RCC 7860 (cell line): ENCODE data around the gene CCN2.

ENCODE experiments used
- DNase-seq: peaks from one replicate; pipeline ENCODE4 v3.0.0-alpha.2; 2015; ENCODE audit warnings: low spot score
- FAIRE-seq: peaks from 2 replicates; lab custom pipeline; 2012; peaks lifted over from hg19 to GRCh38; lab: Jason Lieb, UNC

The CCN2 gene, protein sequence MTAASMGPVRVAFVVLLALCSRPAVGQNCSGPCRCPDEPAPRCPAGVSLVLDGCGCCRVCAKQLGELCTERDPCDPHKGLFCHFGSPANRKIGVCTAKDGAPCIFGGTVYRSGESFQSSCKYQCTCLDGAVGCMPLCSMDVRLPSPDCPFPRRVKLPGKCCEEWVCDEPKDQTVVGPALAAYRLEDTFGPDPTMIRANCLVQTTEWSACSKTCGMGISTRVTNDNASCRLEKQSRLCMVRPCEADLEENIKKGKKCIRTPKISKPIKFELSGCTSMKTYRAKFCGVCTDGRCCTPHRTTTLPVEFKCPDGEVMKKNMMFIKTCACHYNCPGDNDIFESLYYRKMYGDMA

DNA sequence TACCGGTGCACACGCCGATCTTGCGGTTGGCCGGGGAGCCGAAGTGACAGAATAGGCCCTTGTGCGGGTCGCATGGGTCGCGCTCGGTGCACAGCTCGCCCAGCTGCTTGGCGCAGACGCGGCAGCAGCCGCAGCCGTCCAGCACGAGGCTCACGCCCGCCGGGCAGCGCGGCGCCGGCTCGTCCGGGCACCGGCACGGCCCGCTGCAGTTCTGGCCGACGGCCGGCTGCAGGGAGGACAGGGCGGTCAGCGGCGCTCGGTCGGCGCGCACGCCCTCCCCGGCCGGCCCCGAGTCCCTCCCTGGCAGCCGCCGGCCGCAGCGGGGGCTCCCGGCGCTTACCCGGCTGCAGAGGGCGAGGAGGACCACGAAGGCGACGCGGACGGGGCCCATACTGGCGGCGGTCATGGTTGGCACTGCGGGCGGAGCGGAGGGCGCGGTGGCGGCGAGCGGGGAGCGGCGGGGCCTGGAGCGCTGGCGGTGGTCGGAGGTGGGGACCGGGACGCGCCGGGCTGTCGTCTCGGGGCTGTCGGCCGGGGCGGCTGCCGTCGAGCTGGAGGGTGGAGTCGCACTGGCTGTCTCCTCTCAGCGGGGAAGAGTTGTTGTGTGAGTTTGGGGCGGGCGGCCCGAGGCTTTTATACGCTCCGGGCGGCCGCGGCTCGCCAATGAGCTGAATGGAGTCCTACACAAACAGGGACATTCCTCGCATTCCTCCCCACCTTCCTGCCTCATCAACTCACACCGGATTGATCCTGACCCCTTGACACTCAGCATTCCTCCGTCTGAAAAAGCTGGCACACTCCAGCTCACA lies at the start of gene CCN2:
CCN2 (minus strand) TSS at position 606 of the 809 bp plus-strand sequence; CDS start at position 406, 200 bp downstream.
- FAIRE-seq (peak; percentile 86), DNase-seq (peak; percentile 95)

DNA sequence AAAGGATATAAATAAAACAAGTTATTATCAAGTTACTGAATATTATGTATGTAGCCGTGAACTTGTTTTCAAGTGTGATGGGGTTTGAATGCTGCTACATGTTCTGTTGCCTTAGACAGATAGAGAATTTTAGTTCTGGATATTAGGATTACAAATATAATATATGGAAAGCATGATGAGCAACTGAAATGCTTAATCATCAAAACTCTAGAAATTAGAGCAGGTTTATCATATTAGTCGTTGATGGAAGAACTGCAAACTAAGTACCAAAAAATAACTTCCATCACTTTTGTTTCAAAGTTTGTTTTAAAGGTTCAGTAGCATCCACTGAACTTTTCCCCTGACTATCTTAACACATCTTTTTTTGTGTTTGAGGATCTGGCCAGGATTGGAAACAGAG lies 49.1 kb upstream of the CCN2 start:
- no peak for DNase-seq
- no peak for FAIRE-seq

DNA sequence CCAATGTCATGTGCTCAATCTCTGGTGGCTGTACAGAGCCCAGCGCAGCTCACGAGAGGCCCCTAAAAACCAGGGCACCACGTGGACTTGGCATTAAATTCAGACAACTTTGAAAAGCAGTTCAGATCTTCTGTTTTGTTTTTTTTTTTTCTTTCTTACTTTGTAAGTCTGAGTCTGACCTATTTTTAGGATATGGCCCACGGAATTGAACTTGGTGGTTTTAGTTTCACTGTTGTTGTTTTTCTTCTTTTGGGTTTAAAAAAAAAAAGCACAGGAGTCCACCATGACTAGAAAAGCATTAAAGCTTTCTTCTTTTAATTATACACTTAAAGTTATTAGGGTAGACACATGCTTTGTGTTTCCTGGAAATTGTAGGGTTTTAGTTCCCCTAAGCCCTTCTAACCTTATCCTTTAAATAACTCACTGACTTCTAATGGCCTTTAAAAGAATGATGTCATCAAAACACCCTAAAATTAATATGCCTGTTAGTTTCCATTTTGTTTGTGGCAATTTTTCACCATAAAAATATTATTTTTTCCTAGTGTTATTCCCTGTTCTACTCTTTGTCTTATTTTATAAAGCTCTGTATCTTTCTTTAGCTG lies 48.5 kb upstream of the CCN2 start:
- no peak for FAIRE-seq
- DNase-seq, result no peak

DNA sequence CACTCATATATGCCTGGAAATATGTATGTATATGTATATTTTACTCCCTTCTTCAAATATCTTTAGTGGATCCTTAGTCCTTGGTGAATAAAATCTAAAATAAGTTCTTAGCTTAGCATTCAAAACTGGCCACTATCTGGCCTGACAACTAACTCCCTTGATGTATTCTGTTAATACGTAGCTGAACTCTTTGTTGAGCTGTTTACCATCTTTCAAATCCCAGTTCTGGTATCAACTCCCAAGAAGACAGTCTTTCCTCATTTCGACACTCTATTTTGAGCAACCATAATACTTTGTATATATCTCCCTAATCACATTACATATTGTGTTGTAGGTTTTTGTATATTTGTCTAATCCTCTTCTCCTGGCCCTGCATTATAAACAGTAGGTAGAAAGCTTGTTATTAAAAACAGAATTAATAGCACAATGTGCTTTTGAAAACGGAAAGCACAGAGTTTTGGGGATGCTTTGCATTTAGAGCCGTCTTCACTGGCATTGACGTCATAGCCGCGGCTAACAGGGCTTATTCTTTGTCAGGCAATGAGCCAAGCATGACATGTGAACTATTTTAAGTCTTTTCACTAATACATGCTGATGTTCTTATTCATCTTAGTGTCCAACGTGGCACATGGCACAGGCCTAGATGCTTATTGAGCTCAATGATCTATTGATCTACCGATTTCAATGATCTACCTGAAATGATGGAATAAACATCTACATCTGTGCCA lies 47.2 kb upstream of the CCN2 start:
- DNase-seq, result no peak
- FAIRE-seq, result no peak

DNA sequence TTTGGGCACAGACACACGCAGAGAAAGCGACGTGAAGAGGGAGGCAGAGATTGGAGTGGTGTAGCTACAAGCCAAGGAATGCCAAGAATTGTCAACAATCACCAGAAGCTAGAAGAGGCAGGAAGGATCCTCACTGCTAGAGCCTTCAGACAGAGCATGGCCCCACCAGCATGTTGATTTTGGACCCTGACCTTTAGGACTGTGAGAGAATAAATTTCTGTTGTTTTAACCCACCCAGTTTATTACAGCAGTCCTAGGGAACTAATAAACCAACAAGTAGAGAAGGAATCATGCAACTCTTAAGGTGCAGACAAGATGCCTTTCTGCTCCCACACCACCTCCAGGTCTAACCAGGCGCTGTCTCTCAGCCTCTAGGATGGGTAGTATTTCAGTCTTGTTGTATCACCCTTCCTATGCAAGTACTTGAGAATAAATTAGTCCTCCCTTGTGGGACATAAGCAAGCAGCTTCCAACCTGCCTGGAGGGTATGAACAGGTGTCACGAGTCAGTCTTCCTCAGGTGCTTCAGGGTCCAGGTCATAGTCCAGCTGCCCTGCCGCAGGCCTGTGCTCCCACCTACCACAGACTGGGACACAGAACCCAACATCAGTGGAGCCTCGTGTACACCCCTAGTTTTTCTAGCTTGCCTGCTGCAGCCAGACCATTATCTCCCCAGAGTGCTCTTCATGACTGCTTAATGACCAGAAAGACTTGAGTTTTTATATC lies 46.4 kb upstream of the CCN2 start:
- DNase-seq, result no peak
- FAIRE-seq, result no peak

DNA sequence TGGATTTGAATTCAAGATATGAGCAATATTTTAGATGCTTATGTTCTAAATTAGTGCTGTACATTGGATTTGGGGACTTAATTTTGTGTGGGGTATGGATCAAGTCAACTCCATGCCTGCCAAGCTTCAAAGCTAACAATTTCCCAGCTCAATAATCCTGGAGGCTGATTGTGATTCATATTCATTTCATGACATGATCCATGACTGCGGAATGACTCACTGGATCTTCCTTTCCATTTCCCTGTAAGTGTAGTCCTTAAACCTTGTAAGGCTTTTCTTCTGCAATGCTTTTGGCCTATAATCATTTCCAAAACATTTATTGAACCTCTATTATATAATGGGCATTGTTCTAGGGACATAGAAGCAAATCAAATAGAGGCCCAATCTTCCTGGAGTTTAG lies 44.7 kb upstream of the CCN2 start:
- DNase-seq, result peak; percentile 64
- peak; percentile 86 for FAIRE-seq

DNA sequence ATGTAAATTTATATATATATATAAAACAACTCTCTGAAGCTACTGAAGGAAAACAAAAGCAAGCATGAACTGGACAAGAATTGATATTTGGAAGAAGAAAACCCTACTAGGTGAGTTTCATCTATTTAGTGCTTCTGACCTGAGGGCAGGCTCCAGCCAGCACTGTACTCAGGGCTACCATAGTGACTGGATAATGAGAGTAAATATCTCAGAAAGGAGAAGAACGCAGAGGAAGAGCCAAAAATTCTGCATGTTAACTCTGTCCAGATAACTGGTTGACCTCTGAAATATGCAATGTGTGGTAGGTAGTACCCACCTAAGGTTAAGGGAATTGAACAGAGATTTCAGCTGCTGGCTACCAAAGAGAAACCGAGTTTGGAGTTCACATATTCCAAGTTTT lies 41.4 kb upstream of the CCN2 start:
- no peak for FAIRE-seq

DNA sequence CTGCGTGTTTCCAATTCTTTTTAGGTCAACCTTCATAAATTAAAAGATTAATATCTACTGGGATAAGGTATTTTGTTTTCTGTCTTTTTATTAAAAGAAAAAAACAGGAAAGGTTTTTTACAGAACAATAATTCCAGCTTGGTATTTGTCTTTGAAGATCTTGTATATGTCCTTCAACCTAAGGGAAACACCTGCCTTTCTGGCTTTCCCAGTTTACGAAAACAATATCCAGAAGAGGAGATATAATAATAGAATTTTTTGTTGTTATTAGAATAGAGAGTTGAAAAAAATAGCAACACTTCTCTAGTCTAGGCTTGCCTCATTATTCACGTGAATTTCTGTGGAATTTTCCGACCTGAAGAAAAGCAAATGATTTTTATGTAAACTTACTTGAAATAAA lies 37.9 kb upstream of the CCN2 start:
- FAIRE-seq (no peak), DNase-seq (no peak)

More for the DNA sequence above, 41.4 kb upstream of the CCN2 start:
- DNase-seq, result no peak

DNA sequence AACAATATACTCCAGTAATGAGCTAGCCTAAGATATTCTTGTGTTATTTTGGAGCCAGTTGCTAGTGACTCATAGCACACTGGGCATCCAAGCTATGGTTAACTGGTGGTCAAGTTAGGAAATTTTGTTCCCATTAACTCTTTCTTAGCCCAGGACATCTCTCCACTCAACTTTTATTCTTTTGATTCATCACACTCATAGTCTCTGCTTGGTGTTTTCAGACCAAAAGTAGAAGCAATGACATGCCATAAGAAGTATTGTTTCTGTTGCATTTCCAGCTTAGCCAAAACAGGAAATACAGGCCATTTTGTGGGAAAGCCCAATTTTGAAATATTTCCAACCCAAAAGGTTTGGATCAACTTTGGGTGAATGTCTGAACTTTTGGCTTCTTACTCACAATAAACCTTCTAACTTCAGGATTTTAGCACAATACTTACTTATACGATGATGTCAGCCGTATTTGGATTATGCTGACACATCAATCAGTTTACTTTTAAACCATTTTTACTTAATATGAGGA lies 31.6 kb upstream of the CCN2 start:
- no peak for DNase-seq
- peak; percentile 40 for FAIRE-seq

DNA sequence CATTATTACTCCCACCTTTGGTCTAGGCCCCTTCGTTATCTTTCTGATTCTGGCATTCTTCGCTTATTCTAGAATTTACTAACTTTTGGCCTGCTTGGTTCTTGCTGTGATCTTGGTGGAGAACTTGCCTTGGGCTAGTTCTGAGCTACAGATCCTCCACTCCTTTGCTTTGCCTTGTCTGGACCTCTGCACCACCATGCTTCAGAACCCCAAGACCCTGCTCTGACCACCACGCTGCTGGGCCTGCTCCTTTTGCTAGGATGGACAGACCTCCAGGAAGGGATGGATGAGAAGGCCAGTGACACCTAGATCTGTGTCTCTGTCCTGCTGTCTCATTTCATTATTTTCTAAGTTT lies 30.4 kb upstream of the CCN2 start:
- FAIRE-seq (no peak), DNase-seq (no peak)

DNA sequence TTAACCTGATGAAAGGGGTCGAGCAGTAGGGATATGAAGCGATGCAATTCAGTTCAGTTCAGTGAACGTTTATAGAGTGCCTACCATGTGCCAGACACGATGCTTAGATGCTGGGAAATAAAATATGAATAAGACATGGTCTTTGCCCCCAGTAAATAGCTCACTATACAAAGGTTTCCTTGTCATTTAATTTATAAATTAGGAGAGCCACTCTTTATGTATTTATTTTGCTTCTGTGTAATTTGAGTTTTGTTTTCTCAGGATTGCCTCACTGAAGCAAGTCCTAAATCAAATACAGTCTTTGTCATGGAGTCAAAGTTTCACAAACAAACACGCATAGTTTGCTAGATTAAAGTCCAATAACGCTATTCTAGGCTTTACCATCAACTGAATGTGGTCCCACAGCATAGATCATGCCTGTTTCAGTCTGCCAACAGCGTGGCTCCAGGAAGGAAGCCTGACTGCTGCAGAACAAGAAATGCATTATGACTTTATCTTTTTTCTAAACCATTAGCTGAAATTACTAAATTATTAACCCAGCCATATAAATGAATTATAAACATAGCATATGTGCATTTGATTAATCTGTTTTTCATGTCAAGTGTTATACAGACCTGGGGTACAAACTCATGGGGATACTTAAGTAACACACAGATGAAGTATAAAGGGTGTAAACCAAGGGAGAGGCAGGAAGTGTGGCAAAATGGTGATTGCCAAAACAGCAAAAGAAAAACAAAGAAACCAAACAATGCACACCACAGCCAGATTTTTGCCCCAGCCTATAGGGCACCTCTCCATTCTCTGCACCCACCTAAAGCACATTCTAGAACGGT lies 29.8 kb upstream of the CCN2 start:
- DNase-seq, result no peak
- FAIRE-seq, result no peak

DNA sequence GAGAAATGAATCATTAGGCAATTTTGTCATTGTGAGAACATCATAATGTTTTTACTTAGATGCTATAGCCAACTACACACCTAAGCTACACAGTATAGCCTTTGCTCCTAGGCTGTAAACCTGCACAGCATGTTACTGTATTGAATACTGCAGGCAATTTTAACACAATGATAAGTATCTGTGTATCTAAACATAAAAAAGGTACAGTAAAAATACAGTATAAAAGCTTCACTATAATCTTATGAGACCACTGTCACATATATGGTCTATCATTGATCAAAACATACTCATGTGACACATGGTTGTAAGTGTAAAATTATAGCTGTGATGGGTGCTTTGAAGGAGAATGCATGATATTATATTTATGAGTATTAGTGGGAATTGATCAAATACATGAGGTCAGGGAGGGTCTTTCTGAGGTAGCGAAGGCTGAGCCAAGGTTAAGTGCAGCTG lies 29.2 kb upstream of the CCN2 start:
- DNase-seq, result no peak

DNA sequence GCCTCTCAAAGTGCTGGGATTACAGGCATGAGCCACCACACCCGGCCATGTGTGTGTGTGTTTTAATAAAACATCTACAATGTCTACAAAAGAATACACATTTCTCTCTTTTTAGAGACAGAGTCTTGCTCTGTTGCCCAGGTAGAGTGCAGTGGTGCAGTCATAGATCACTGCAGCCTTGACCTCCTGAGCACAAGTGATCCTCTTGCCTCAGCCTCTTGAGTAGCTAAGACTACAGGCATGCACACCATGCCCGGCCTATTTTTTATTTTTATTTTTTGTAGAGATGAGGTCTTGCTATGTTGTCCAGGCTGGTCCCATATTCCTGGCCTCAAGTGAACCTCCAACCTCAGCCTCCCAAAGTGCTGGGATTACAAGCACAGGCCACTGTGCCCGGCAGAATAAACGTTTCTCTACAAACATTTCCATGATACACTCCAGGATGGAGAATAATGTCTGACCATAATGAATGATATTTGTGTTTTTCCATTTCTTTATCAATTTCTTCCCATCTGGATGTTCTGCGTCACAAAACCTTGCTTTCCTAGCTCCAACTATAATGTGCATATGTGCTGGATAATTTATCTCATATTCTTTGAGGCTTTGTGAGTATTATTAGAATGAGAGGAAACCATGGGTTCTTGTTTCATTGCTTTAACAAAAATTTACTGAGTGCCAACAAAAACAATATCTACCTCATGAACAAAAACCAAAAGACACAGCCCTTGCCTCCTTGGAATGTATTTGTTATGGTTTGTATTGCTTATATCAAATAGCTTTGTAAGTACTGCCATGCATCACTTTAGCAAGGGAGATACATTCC lies 28.6 kb upstream of the CCN2 start:
- no peak for FAIRE-seq
- DNase-seq, result peak; percentile 41

More for the DNA sequence above, 29.2 kb upstream of the CCN2 start:
- no peak for FAIRE-seq

DNA sequence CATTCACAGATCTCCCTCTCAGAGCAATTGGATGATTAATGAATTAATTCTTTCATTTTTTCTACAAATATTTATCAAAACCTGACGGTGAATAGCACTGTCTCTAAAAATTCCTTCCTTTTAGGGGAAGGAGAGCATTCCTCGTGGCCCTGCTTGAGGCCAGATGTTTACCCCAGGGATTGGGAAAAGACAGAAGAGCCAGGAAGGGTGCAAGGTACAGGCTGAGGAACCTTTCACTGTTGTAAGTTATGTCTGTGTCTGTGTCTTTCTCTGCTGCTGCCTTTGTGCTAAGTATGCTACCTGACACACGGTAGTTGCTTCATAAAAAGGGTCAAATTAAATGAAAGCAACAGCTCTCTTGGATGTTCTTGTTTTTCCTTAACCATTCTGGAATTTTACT lies 27.4 kb upstream of the CCN2 start:
- FAIRE-seq (no peak), DNase-seq (no peak)

DNA sequence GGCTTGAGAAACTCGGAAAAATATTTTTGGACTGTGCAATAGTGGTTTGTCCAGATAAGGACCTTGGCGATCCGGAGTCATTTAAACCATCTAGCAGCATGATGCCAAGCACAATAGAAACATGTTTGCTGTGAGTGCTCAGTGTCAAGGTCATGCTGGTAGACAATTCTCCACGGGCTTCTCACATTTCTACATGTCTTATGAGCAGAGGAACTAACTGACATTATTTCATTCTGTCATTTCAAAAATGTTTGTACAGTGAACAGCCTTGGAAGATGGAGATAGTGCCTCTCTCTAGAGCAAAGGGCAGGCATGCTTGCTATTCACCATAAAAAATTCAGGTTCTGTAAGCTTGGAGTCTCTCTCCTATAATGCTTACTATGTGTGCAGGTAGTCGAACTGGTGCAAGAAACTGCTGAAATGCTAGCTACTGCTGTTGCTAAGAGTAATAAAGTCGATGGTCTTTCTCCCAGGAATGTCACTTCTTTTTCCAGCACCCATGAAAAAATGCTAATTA lies 25.4 kb upstream of the CCN2 start:
- FAIRE-seq (no peak), DNase-seq (no peak)

DNA sequence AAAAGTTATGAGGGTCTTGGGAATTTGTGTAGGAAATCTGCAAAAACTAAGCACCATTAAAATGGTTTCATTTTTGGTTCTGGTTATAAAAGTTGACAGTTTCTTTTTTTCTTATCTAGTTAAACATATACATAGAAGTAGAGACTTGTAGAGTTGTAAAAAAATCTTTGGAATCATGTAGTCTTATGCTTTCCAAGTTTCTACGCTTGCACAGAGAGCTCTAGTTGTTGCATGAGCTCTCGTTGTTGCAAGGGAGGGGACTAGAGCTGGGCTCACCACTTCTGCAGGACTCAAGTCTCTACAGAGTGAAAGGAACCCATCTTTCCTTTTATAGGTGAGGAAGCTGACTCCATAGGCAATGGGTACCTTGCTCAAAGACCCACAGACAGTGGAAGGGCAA lies 21.6 kb upstream of the CCN2 start:
- FAIRE-seq (no peak), DNase-seq (no peak)

DNA sequence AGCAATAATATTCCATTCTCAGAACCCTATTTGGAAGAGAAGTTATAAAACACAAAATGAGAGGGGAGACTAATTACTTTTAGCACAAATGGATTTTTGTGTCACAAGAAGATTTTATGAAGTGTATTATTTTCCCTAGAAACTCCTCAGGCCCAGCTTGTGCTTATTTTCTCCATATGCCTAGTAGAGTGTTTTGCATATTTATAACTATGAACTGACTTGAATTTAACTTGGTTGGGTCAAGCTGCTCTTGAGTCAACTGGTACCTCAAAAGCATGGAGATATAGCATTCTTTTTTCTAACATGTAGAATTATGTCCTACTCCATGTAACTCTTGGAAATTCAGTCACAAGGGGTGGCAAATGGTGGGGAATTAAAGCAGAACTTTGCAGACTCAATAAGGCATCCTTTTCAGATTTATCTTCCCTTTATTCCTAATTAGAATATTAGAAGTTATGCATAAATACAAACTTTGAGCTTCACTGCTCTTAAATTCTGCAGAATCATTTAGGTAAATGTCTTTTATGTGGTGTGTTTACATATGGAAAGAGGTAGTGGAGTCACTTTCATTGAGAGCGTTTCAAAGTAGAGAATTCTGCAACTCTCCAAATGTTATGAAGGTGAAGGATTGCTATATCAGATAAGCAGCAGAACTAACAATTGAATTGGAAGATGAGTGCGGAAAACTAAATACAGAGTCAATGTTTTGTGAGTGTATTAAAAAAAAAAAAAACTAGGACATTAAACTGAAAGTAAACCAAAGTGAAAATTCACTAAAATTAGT lies 19.1 kb upstream of the CCN2 start:
- FAIRE-seq (no peak), DNase-seq (no peak)
